Measurements from ENCODE around the gene BGN. TPM values are rescaled to one million over a fixed set of nuclear protein-coding genes. Genes with fewer than 3 reads are reported as not detected.

The BGN gene
- total and polyA plus RNA-seq, 2 donors from 2014 or later, result 164 to 288 TPM

DNA sequence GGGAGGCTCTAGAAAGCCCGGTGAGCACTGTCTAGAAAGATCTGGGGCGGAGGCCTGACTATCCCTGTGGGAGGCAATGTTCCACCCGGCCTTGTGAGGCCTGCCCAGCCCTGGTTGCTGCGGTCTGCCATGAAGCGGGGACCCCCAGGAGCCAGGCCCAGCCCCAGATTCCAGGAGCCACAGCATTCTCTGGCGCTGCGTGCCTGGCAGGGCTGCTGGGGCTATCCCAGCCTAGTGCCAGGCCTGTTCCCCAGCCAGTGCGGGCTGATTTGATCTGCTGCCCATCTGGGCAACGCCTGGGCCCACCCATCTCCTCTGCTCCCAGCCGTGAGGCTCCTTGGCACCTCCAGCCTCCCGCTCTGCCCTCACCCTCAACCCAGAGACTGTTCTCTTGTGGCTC, 42.3 kb downstream of the BGN start:
- Histone ChIP-seq H3K36me3 (ENCODE audit: control insufficient read depth in 2 of 3, insufficient read depth in 3 of 3, low read length in 3 of 3) (no peaks in the 10 kb centered on the region), H3K9ac (ENCODE audit: low read length in 3 of 3) (no peak overlapping the region), H3K27ac (ENCODE audit: low read depth in 2 of 2, low read length in 2 of 2) (no peak overlapping the region), H3K9me3 (ENCODE audit: control insufficient read depth in 2 of 3, insufficient read depth in 1 of 3, low read length in 3 of 3) (no peaks in the 10 kb centered on the region), H3K27me3 (ENCODE audit: control insufficient read depth, insufficient read depth, low read length) (no peaks in the 10 kb centered on the region), H3K4me1 (ENCODE audit: control insufficient read depth in 2 of 3, insufficient read depth in 2 of 3, low read depth in 1 of 3, low read length in 3 of 3) (no peaks in the 10 kb centered on the region), H3K4me3 (ENCODE audit: low read length in 3 of 3) (no peak overlapping the region)
- no peak for TF ChIP-seq CTCF (IDR thresholded peaks at IDR 0.05; ENCODE audit: borderline replicate concordance, extremely low read depth, insufficient read depth)
- FAIRE-seq (no peak), DNase-seq (no peak)
- intact Hi-C loops (cut with DNase I), result loop anchor here (5.0 kb wide), 1 partner anchor 130 kb away; no protein-coding TSS in a partner anchor

DNA sequence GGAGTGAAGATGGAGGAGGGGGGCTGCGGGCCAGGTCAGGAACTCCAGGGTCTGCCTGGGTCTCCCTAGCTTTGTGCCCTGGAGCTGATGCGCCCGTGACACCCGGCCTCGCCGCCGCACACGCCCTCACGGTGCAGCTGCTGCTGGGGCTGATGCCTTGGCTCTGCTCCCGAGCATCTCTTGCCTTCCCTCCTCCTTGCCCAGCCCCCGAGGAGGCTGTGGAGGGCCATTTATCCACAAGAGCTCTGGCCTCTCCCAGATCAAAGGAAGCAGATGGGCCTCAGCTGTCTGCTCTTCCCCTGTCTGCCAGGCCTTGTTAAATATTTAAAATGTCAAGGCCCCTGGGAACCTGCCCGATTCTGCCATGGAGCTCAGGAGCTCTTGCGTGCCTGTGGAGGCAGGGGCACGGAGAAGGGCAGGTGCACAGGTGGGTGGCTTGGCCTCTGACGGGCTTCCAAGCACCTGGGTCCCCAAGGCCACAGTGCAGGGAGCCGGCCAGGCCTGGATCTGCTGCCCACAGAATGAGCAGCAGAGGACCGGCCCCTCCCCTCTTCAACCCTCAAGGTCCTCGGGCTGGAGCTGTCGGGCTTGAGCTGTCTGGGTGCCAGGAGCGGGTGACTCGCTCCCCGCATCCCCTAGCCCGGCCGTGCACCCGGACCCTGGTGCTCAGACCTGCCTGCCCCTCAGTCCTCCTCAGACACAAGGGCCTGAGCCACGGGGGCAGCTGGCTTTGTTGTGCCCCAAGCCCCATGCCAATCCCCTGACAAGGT, 42.9 kb downstream of the BGN start:
- Histone ChIP-seq H3K9ac (ENCODE audit: low read length in 3 of 3) (no peak overlapping the region), H3K4me1 (ENCODE audit: control insufficient read depth in 2 of 3, insufficient read depth in 2 of 3, low read depth in 1 of 3, low read length in 3 of 3) (no peaks in the 10 kb centered on the region), H3K27ac (ENCODE audit: low read depth in 2 of 2, low read length in 2 of 2) (no peak overlapping the region), H3K4me3 (ENCODE audit: low read length in 3 of 3) (no peak overlapping the region), H3K27me3 (ENCODE audit: control insufficient read depth, insufficient read depth, low read length) (no peaks in the 10 kb centered on the region), H3K36me3 (ENCODE audit: control insufficient read depth in 2 of 3, insufficient read depth in 3 of 3, low read length in 3 of 3) (no peaks in the 10 kb centered on the region), H3K9me3 (ENCODE audit: control insufficient read depth in 2 of 3, insufficient read depth in 1 of 3, low read length in 3 of 3) (no peaks in the 10 kb centered on the region)
- intact Hi-C loops (cut with DNase I), result loop anchor here (5.0 kb wide), 1 partner anchor 130 kb away; no protein-coding TSS in a partner anchor
- no peak for DNase-seq
- no peak for TF ChIP-seq CTCF (IDR thresholded peaks at IDR 0.05; ENCODE audit: borderline replicate concordance, extremely low read depth, insufficient read depth)
- no peak for FAIRE-seq

DNA sequence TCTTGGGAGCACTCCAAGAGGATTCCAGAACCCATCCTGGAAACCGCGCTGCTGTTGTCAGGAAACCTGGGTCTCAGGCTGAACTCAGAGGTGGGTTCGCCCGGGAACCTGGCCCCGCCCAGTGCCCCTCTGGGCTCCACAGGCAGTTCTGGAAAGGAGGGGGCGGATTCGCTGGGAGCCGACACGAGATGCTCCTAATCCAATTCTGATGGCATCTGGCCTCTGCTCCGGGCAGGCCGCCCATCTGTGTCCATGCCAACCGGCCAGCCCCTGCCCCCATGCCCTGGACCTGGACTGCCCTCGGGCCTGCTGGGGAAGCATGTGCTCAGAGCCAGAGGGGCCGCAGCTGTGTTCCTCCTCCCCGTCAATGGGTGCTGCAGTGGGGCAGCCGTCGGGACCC, 43.6 kb downstream of the BGN start:
- no peaks in the 10 kb centered on the region for H3K9me3 ChIP-seq (ENCODE audit: control insufficient read depth in 2 of 3, insufficient read depth in 1 of 3, low read length in 3 of 3)
- H3K27me3 ChIP-seq (ENCODE audit: control insufficient read depth, insufficient read depth, low read length), result no peaks in the 10 kb centered on the region
- intact Hi-C loops (cut with DNase I), result loop anchor here (5.0 kb wide), 1 partner anchor 129 kb away; no protein-coding TSS in a partner anchor
- no peaks in the 10 kb centered on the region for H3K4me1 ChIP-seq (ENCODE audit: control insufficient read depth in 2 of 3, insufficient read depth in 2 of 3, low read depth in 1 of 3, low read length in 3 of 3)
- no peaks in the 10 kb centered on the region for H3K36me3 ChIP-seq (ENCODE audit: control insufficient read depth in 2 of 3, insufficient read depth in 3 of 3, low read length in 3 of 3)
- DNase-seq (no peak), FAIRE-seq (no peak)
- no peak overlapping the region for H3K4me3 ChIP-seq (ENCODE audit: low read length in 3 of 3)
- no peak for TF ChIP-seq CTCF (IDR thresholded peaks at IDR 0.05; ENCODE audit: borderline replicate concordance, extremely low read depth, insufficient read depth)
- H3K27ac ChIP-seq (ENCODE audit: low read depth in 2 of 2, low read length in 2 of 2), result no peak overlapping the region
- no peak overlapping the region for H3K9ac ChIP-seq (ENCODE audit: low read length in 3 of 3)

Data from kidney (tissue), 14 donors.